Activated CD4-positive, CD25-positive, alpha-beta regulatory T cell treated with anti-CD3 and anti-CD28 coated beads, Interleukin-2, amount 50 U/mL, for 16 hours (primary cell): Measurements from ENCODE around the gene CNTFR.
A peak's percentile ranks its signal among the peaks of the same experiment; 100 is the strongest.

Experiments used
- DNase-seq: peaks from one replicate; pipeline ENCODE4 v3.0.0-alpha.2; 2020; ENCODE audit warnings: low read depth, low spot score

CNTFR gene

DNA sequence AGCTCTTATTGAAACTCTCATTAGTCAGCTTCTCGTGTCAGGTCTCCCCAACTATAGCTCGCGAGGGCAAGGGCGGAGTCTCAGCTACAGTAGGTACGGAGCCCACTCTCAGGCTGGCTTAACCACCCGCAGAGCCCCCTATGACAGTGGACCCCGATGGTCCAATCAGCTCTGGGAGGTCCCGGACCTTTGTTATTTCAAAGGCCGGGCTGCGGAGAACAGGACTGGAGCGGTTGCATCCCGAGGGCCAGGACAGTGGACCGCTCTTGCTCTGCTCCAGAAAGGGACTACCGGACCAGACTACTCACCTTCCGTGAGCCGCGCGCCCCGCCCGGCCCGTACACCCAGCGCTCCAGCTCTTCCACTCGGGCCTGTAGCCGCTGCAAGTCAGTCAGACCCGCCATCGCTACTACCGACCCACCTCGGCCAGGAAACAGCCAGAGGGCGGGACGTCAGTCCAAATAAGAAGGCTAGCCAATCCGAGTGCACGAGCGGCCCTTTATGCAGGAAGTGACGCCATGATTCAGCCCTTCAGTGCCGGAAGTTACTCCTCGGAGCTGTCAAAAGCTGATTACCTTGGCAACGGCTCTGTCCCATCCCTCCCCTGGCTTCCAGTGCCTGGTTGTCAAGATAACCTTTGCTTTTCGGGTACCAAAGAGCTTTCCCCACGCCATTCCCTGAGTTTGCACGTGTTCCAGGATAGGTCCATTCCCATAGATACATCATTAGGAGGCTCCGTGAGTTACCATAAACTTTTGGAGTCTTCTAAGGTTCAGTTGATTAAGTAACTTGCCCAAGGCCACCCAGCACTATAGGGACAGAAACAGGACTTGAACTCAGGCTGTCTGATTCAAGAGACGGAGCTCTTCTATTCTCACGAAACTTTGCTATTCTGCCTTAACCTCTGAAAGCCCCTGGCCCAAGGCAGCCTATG is 30.8 kb upstream of the CNTFR start, which contains the start of gene DCTN3:
Gene DCTN3 (minus strand): TSS at position 435 of the 934 bp plus-strand sequence. CDS start 31 bp downstream, at position 404.
- peak; percentile 87 for DNase-seq

DNA sequence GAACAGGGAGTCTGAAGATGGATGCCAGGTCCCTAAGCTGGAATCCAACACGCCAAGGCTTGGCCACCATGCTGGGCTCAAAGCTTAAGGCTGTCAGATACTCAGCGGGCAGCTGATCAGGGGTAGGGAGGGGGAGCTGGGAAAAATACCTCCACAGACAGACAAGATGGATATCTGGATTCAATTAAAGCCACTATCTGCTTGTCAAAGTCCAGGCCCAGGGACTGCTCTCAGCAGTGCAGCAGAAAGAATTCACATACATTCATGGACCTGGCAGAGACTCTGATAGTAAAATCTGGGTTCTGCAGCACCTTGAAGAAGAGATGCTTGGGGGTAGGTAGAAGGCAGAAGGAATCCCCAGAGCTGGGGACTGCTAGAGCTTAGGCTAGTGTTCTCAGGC is 25.6 kb upstream of the CNTFR start:
- DNase-seq = no peak

DNA sequence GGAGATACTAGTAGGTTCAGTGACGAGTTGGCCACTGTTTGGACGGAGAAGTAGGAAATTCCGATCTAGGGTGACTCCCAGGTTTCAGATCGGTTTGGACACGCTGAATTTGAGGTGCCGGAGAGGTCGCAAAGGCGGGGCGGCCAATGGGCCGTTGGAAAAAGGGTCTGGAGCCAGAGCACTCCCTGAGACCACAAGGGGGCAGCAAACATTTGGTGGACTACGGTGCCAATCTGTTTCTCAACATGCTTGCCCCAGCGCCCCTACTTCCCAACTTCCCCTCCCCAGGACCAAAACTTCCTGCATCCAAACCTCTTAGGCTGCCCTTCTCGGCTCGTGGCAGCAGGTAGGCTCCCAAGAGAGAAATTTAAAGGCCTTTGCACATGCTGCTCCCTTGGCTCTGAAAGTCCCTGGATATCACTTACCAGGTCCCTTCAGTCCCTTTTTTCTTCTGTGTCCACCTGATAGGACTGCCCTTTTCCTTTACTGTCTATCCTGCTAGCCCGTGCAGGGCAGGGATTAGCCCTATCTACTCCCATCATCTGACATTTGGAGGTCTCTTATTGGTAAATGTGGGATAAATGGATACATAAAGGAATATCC is 23.4 kb upstream of the CNTFR start:
- peak; percentile 57 for DNase-seq

DNA sequence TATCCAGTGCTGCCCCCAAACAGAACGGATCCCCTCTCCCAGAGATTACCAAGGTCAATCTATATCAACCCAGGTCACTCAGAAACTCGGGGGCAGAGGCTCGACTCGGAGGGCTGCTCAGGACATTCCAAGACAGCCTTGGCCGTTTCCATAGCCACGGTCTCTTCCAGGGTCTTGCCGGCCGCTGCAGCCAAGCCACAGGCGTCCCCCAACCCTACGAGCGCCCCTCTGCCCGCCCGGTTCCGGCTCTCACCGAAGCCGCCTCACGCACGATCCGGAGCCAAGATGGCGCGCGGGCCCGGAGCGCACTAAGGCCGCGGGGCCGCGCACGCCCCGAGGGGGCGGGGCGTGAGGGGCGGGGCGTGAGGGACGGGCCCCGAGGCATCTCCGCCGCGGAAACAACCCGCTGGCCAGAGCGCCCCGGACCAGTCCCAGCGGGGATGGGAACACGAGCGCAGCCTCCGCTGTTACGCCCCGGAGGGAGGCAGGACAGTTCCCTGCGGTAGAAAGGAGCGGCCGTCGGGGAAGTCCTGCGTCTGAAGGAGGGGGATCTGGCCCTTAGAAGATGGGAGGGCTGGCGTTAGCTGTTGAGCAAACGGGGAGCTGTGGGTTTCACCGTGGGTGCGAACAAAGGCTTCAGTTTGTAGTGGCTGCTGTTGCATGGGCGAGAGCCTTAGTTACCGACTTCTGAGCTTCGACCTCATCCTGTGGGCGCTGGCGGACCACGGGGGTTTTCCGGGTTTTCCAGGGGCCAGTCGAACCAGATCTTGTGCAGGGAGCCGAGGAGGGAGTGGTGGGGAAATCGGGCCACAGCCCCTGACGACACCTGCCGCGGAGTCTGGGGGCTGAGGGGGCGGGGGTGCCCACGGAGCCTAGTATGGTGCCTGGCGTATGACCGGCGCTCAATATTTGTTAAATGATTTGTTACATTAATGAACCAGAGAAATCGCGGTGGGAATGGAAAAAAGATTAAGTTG is 22.6 kb upstream of the CNTFR start, which contains the start of gene RPP25L:
Gene RPP25L (minus strand): TSS at position 287 of the 977 bp plus-strand sequence. CDS start 801 bp downstream, outside the sequence.
- DNase-seq = peak; percentile 72

DNA sequence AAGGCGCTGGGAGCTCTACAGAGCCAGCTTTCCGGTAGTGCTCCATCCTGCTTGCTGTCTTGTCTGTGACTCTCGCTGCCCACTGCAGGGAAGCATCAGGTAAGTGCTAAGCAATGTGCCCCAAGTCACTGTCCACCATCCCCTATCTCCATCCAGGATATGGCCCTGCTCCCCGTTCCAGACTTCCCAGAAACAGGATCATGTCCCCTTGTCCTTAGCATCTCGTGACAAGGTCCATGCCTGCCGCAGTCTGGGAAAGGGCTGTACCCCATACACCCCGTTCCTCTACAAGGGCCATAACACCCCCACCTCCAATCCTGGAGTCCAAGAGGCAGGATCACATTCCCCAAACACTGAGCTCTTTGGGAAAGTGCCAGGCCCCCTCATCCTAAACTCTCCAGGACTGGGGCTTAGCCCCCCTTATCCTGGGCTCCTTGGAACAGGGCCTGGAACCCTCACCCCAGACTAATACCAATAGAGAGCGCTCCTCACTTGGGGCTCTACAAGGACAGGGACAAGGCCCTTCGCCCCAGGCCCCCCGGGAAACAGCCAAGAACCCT is 21.8 kb upstream of the CNTFR start:
- no peak for DNase-seq

DNA sequence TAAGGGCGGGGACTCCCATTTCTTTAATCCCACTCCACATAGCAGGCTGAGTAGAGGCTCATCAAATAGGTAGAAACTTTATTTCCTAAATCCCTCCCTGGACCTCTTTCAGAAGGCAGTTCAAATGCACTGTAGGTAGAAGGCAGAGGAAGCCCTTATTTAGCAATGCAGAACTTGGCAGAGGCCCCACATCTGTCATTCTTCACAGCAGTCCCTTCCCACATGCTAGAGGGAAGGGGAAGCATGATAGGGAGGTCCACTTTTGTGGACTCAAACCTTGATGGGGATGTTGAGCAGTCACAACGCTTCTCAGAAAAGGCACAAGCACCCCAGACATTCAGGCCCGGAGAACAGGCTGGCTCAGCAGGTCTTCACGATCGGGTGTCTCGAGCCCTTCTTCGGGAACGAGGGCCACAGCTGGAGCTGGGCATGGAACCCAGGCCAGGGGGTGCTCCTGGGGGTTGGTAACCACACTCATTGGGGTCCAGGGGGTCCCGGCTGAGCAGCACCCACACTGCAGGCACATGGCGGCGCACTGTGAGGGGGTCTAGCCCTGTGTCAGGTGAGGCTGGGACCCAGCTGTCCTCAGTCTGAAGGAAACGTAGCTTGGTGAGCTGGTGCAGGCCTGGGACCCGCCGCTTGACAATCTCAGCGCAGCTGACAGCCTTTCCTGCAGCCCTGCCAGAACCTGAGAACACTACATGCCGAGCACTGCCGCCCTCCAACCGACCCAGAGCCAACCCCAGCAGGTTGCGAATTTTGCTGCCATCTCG is 21.1 kb upstream of the CNTFR start:
- DNase-seq = no peak

DNA sequence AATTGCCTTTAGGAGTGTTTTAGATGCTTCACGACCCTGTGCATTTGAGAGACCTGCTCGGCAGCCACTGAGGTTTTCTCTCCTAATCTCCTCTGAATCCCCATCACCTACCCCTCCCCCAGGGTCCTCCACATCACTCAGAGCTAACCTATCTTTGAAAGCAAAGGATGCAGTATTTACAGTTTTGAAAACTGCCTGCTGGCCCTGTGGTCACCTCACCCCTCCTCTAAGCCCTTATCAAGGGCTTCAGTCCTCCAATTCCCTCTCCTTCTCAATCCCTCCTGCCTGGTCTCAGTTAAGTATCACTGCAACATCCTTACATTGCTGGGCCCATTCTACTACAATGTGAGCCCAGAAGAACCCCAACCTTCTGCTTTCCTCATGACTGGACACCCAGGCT is 17.8 kb upstream of the CNTFR start:
- DNase-seq = no peak

DNA sequence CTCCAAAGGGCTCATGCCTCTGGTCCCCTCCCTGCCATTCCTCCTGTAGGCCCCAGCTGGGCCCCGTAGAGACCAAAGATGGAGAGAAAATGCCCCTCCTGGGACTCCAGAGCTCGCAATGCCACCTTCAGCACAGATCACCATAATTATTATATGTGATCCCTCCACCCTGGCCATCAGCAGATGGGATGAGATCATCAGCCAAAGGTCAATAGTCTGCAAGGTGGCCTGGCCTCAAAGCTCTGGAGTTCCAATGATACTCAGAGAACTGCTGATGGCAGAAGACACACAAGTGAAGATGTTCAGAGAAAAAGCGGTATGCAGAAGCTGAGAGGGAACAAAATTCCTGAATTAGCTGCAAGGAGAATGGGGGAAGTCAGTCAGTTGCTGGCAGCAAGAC is 17.4 kb upstream of the CNTFR start:
- no peak for DNase-seq

DNA sequence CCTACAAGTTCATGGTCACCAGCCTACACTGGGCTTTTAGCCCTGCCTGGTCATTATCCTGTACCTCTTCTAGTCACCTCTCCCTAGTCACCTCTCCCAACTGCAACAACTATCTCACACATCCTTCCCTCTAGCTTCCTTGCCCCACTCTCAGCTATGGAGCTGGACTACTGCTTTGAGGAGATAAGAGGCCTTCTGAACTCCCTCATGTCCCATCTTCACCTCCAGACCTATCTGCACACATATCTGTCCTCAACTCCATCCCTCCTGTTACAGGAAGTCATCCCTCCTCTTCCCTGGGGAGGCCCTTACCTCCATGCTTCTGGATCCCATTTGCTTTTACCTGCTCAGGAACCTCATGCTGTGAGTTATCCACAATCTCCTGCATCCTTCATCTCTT is 16.7 kb upstream of the CNTFR start:
- no peak for DNase-seq

DNA sequence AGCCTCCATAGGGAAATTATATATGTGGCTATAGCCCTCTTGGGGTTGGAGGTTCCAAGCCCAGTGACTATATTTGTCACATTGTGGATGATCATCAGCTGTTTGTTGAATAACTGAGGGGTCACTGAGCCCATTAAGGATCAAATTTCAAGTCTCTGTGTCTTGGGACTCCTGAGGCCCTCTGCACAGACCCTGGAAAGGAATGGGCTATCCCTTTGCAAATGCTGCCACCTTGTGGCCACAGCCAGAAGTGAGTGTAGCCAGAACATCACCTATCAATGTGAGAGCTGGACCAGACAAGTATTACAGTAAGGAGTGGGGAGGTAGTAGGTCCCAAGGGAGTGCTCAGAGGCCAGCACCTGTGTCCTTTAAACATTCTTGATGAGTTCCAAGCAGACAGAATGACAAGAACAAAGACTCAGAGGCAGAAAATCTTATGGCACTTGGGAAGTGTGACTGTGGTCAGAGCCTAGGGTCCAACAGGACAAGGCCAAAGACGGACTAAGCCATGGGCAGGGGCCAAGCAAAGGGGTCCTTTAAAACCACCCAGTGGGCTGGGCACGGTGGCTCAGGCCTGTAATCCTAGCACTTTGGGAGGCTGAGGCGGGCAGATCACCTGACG is 14.2 kb upstream of the CNTFR start:
- DNase-seq = peak; percentile 64

DNA sequence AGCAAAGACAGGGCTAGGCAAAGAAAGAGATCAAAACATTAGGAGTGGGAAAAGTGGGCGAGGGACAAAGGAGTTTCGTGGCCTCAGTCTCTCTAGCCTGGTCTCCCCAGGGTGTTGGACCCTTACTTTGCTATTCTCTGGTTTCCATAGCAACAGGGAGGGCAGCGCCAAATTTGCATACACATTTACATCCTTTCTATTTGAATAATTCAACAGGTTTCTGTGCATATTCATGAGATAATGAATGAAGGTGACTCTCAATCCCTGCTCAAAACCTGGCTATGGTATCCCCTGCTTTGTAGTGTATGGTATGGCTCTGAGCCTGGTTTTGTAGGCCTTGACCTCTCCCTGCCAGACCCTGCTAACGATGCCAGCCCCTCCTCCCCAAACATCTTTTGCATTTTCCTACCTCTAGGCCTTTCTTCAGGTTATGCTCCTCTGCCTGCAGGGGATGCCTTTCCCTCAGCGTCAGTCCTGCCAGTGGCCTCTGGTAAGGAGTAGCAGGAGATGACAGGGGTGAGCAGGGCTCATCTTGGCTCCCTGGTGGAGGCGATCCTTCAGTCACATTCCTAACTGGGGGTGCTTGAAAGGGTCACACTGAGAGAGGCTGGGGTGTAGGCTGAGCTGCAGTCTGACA is 12.5 kb upstream of the CNTFR start:
- DNase-seq = no peak

DNA sequence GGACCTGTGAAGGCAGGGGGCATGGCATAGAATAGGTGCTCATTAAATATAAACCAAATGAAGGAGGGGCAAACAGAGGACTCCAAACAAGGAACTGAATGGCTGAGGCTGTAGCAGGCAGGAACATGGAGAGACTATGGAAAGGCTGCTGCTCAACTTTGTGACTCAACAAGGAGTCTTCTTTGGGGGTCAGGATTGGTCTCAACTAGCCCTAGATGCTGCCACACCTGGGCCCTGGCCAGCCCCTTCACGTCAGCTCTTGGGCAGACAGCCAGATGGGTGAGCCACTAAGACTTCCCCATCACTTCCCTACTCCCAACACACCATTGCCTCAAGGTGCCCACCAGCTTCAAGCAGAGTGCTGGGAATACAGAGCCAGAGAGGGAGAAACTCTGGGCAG is 11.4 kb upstream of the CNTFR start:
- no peak for DNase-seq

DNA sequence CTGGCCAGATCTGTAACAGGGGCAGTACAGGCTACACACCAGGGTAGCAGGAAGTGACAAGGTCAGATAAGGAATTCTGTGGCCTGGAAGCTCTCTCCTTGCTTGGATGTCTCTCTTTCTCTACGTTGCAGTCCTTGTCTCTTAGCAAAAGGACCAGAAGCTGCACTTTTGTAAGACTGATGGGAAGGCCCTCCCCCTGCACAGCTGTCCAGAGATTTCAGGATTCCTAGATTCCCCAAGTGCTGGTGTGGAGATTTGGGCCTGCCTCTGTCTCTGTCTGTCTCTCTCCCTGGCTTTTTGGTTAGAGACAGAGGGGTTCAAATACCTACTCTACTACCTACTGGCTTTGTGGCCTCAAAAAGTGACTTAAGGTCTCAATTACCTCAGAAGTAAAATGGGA is 10.0 kb upstream of the CNTFR start:
- DNase-seq = no peak

DNA sequence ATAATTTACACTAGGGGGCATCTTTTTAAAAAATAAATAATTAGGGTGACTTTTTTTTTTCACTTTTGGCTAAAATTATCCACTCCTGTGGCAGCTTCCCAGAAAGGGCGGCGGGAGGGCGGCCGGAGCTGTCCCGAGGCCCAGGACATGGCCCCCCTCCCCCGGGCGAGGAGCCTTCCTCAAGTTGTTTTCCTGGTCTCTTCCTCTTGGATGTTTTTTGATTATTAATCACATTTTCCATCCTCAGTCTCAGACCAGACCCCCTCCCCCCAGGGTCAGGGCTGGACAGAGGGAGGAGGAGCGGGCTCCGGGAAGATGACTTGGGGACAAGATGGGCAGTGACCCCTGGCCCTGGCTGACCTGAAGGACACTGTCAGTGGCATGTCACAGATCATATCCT is 4.7 kb upstream of the CNTFR start:
- no peak for DNase-seq

DNA sequence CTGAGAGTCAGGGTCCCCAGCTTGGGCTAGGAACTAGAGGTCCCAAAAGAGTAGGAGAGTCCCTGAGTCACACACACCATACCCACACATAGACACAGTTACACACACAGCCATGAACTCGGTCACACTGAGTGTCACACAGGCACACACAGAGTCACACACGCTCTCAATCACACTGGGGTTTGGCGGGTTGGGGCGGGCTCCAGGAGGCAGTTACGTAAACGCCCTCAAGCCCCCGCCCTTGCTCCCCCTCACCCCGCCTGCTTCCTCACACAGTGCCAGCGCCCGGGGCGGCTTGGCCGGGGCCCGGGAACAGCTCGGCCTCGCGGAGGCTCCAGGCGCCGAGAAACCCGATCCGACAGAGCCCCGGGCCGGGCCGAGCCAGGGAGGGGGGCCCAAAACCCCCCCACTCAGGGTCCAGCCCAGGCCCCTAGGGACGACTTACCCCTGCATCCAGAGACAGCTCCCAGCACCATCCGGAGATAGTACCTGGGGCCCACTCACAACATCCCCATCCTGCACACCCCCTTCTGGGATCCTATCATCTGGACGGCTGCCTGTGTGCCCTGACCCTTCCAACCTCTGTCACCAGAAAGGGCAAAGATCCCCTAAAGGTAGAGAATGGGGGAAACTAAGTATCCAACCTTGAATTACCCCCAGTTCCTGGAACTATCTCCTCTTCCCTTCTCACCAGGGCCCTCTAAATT is 3.5 kb upstream of the CNTFR start:
- no peak for DNase-seq

DNA sequence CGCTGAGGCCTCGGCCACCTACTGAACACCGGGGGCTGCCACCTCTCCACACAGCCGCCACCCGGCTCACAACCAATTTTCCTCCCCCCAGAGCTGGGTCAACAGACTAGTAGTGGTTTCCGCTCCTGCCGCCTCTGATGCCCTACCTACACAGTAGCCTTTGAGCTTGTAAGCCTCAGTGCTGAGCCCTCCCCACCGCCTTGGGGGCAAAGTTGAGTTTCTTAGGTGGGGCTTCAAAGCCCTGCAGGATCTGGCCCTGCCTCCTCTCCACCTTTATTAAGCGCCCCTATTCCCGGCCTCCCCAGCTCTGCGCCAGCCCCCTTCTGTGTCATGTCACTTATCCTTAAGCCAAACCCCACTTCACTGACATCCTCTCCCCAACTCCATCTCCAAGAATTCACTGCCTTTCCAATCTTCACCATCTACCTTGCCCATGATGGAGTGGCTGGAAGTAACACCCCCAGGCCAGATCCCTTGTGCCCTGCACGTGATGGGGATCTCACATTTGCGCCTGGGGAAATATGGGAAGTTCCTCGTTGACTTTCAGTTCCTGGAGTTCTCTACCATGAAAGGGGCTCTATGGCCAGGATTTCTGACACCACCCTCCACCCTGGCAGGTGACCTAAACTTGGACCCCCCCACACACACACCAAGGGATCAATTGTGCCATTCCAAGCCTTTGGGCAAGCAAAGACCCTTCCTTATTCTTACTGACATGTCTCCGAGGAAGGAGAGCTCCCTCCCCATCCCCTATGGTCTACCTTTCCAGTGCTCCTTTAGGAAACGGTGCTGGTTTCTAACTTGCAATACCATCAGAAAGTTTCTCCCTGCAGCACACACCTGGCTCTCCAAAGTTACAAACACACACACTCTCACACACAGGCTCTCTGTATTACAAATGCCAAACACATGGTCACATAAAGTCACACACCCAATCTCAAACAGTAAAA is 2.7 kb upstream of the CNTFR start:
- no peak for DNase-seq

DNA sequence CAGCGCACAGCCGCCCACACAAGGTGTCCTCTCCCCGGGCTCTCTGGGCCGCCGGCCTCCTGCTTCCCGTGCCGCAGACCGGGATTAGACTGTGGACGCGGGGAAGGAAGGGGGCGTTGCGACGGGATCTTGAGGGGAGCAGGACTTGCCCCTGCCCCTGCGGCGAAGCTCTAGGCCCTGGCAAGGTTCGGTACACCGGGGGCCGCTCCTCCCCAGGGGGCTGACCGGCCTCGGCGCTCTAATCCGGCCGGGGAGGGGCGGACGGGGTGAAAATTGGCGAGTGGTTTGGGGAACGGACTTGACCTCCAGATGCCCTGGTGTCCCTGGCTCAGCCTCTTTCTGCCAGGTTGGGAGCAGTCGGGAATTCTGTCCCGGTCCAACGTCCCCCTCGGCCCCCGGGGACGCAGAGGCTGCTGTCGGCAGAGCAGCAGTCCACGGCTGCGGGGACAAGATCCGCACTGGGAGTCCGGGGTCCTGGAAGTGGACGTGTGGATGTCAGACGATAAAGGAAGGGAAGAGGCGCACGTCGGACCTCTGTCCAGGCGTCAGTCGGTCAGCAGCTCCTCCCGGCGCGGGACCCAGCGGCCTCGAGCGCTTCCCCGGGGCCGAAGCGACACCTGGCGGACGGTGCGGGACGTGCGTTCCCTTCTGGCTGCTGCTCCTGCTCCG is 1.9 kb upstream of the CNTFR start:
- peak; percentile 57 for DNase-seq
